ENCODE data around the gene SLC26A1. TPM values are rescaled to one million over a fixed set of nuclear protein-coding genes. Genes with fewer than 3 reads are reported as not detected.

Gene SLC26A1
- total RNA-seq, 1 experiment from 2014 or later = 0.09 TPM

GRCh38 chr4:1023895-1024740 lies 30.9 kb upstream of the SLC26A1 start:
- no peak overlapping the region for H3K9ac ChIP-seq (ENCODE audit: extremely low read depth, insufficient read length, low read length)
- H3K36me3 Mint-ChIP-seq (ENCODE audit: insufficient read depth in 1 of 3, low read depth in 3 of 3) = peaks cover 8 to 13% (median 12%) of the 10 kb centered on the region in 3 experiments; a peak in 6 of 7 replicates
- no peak overlapping the region for H2BK12ac ChIP-seq (ENCODE audit: insufficient read length, low read depth, low read length)
- H3K4ac ChIP-seq (ENCODE audit: low read depth, low read length) = no peak overlapping the region
- H2AK5ac ChIP-seq (ENCODE audit: insufficient read length, low read length) = no peak overlapping the region
- no peak overlapping the region for H3K23ac ChIP-seq (ENCODE audit: insufficient read length, low read depth, low read length)
- H3K14ac ChIP-seq (ENCODE audit: insufficient read depth, low read length) = no peak overlapping the region
- H2BK15ac ChIP-seq (ENCODE audit: low read depth, low read length) = no peak overlapping the region
- no peak overlapping the region for H3T11ph ChIP-seq (ENCODE audit: low read length)
- no peaks in the 10 kb centered on the region for H3K23me2 ChIP-seq (ENCODE audit: insufficient read length, low read depth, low read length, poor library complexity, severe bottlenecking)
- TF ChIP-seq CTCF (conservative IDR thresholded peaks at IDR 0.05) = no peak
- no peak overlapping the region for H3K18ac ChIP-seq (ENCODE audit: insufficient read length, low read depth, low read length)
- H3K79me1 ChIP-seq (ENCODE audit: insufficient read depth, low read depth, low read length, poor library complexity, severe bottlenecking) = no peaks in the 10 kb centered on the region
- H4K8ac ChIP-seq (replicated peaks; ENCODE audit: insufficient read length, low read depth, low read length) = no peak overlapping the region
- no peaks in the 10 kb centered on the region for H3K27me3 Mint-ChIP-seq (ENCODE audit: low read depth)
- H3K79me2 ChIP-seq (ENCODE audit: insufficient read depth, low read length) = no peaks in the 10 kb centered on the region
- H3K56ac ChIP-seq (ENCODE audit: insufficient read length, low read depth, low read length) = no peak overlapping the region
- H3K4me3 Mint-ChIP-seq = no peak overlapping the region
- WGBS (ENCODE audit: extremely low coverage, insufficient read length, low lambda C conversion rate) = no CpG with 5 or more reads among the region's 83 CpGs
- H3K4me1 Mint-ChIP-seq = peaks cover 1 to 8% of the 10 kb centered on the region in 2 experiments; a peak in 3 of 4 replicates
- H4K5ac ChIP-seq (ENCODE audit: insufficient read length, low read depth, low read length) = no peak overlapping the region
- no peaks in the 10 kb centered on the region for H3K9me3 ChIP-seq (ENCODE audit: control insufficient read depth, low read depth, low read length)
- H2BK120ac ChIP-seq (ENCODE audit: low read depth, low read length, poor library complexity, severe bottlenecking) = no peak overlapping the region
- H3K27ac ChIP-seq (ENCODE audit: insufficient read length, low read depth, low read length) = no peak overlapping the region
- no peak for DNase-seq
- H4K20me1 ChIP-seq (ENCODE audit: control insufficient read depth, insufficient read depth, insufficient read length) = no peaks in the 10 kb centered on the region
- no peak overlapping the region; a peak in 1 of 7 replicates for H3K27ac Mint-ChIP-seq
- H2AFZ ChIP-seq (ENCODE audit: low read length) = no peak overlapping the region
- H4K91ac ChIP-seq (ENCODE audit: insufficient read length, low read depth, low read length) = no peak overlapping the region
- H2BK5ac ChIP-seq (ENCODE audit: insufficient read length, low read length) = no peak overlapping the region
- no peak overlapping the region for H2BK20ac ChIP-seq (ENCODE audit: low read depth, low read length, poor library complexity, severe bottlenecking)
- H3K27me3 ChIP-seq (ENCODE audit: insufficient read depth, low read length) = no peaks in the 10 kb centered on the region
- no peak overlapping the region for H3K4me2 ChIP-seq (ENCODE audit: insufficient read depth, insufficient read length, low read length)
- H3K4me1 ChIP-seq (ENCODE audit: insufficient read depth, low read length) = no peaks in the 10 kb centered on the region; the same call in 1 of the 2 replicates
- H3K9me3 Mint-ChIP-seq = peaks cover 0 to 2% of the 10 kb centered on the region in 2 experiments; a peak in 1 of 5 replicates

Measured in H9 (cell line).